EH (cell line): Measurements from ENCODE around the gene TRIM62.
"Not testable (repeated sequence)": the region's sequence is repeated elsewhere in the genome, so short reads cannot be mapped to it uniquely, and the experiment has no call there.

Experiments
- DNase-seq: peaks from one replicate; pipeline ENCODE4 v3.0.0-alpha.2; 2015; ENCODE audit warnings: low read depth

The TRIM62 gene

GRCh38 chr1:33158366-33158765 is 23.5 kb downstream of the TRIM62 start:
- DNase-seq, result no peak

GRCh38 chr1:33157131-33157530 is 24.7 kb downstream of the TRIM62 start:
- DNase-seq, result no peak

GRCh38 chr1:33155877-33156538 is 25.8 kb downstream of the TRIM62 start:
- no peak for DNase-seq

- no peak for DNase-seq
Observed at GRCh38 chr1:33153650-33154049, 28.2 kb downstream of the TRIM62 start.

GRCh38 chr1:33152685-33153432 is 29.0 kb downstream of the TRIM62 start:
- peak; percentile 55 for DNase-seq

GRCh38 chr1:33151116-33151515 is 30.7 kb downstream of the TRIM62 start:
- DNase-seq, result no peak

GRCh38 chr1:33150522-33150921 is 31.3 kb downstream of the TRIM62 start:
- no peak for DNase-seq

- no peak for DNase-seq
Observed at GRCh38 chr1:33149453-33150190, 32.2 kb downstream of the TRIM62 start.

- no peak for DNase-seq
Observed at GRCh38 chr1:33148615-33149014, 33.2 kb downstream of the TRIM62 start.

GRCh38 chr1:33147997-33148314 is 33.9 kb downstream of the TRIM62 start:
- peak; percentile 52 for DNase-seq

GRCh38 chr1:33147275-33147996 is 34.4 kb downstream of the TRIM62 start:
- DNase-seq, result no peak

- no peak for DNase-seq
Observed at GRCh38 chr1:33146003-33146402, 35.8 kb downstream of the TRIM62 start.

GRCh38 chr1:33143698-33144097 is 38.1 kb downstream of the TRIM62 start:
- DNase-seq, result peak; percentile 97

- peak; percentile 83 for DNase-seq
Observed at GRCh38 chr1:33143176-33143575, 38.7 kb downstream of the TRIM62 start.

- no peak for DNase-seq
Observed at GRCh38 chr1:33142483-33143064, 39.3 kb downstream of the TRIM62 start.

- DNase-seq, result no peak
Observed at GRCh38 chr1:33141781-33142180, 40.1 kb downstream of the TRIM62 start.

GRCh38 chr1:33141216-33141615 is 40.6 kb downstream of the TRIM62 start:
- no peak for DNase-seq

- peak; percentile 47 for DNase-seq
Observed at GRCh38 chr1:33140153-33141149, 41.4 kb downstream of the TRIM62 start.

GRCh38 chr1:33137800-33138199 is 44.0 kb downstream of the TRIM62 start:
- DNase-seq, result peak; percentile 52

- not testable (repeated sequence) for DNase-seq
Observed at GRCh38 chr1:33136041-33136440, 45.8 kb downstream of the TRIM62 start.
